ENCODE results near the gene GABPA.
A peak's percentile ranks its signal among the peaks of the same experiment; 100 is the strongest.
"Not testable (repeated sequence)": the region's sequence is repeated elsewhere in the genome, so short reads cannot be mapped to it uniquely, and the experiment has no call there.

Gene GABPA

GRCh38 chr21:25734904-25735645 lies at the start of gene GABPA, which contains the start of gene ATP5PF:
Gene GABPA, plus strand, starts transcription at chr21:25734972. Its CDS starts 6,627 bp downstream, at chr21:25741599.
Gene ATP5PF, minus strand, starts transcription at chr21:25734904. Its CDS starts 5,110 bp downstream, at chr21:25729794.
- no peak for TF ChIP-seq CTCF (IDR thresholded peaks at IDR 0.05; ENCODE audit: borderline replicate concordance, insufficient read depth, low read depth, low read length)
- H3K4me3 ChIP-seq (ENCODE audit: low read depth, low read length): peak within 1 kb of the TSS; percentile 94

- TF ChIP-seq CTCF (IDR thresholded peaks at IDR 0.05; ENCODE audit: borderline replicate concordance, insufficient read depth, low read depth, low read length): no peak
These were observed 47.0 kb upstream of the GABPA start for GRCh38 chr21:25687787-25688186.

GRCh38 chr21:25688275-25689155 lies 46.3 kb upstream of the GABPA start:
- no peak for TF ChIP-seq CTCF (IDR thresholded peaks at IDR 0.05; ENCODE audit: borderline replicate concordance, insufficient read depth, low read depth, low read length)

More at GRCh38 chr21:25687787-25688186, 47.0 kb upstream of the GABPA start:
- H3K4me3 ChIP-seq (ENCODE audit: low read depth, low read length): no peak overlapping the region

GRCh38 chr21:25689226-25689625 lies 45.5 kb upstream of the GABPA start:
- TF ChIP-seq CTCF (IDR thresholded peaks at IDR 0.05; ENCODE audit: borderline replicate concordance, insufficient read depth, low read depth, low read length): no peak
- H3K4me3 ChIP-seq (ENCODE audit: low read depth, low read length): no peak overlapping the region

More at GRCh38 chr21:25688275-25689155, 46.3 kb upstream of the GABPA start:
- no peak overlapping the region for H3K4me3 ChIP-seq (ENCODE audit: low read depth, low read length)

- TF ChIP-seq CTCF (IDR thresholded peaks at IDR 0.05; ENCODE audit: borderline replicate concordance, insufficient read depth, low read depth, low read length): no peak
- no peak overlapping the region for H3K4me3 ChIP-seq (ENCODE audit: low read depth, low read length)
These were observed 42.8 kb upstream of the GABPA start for GRCh38 chr21:25691976-25692375.

GRCh38 chr21:25695461-25695860 lies 39.3 kb upstream of the GABPA start:
- not testable (repeated sequence) for H3K4me3 ChIP-seq (ENCODE audit: low read depth, low read length)

- no peak overlapping the region for H3K4me3 ChIP-seq (ENCODE audit: low read depth, low read length)
- TF ChIP-seq CTCF (IDR thresholded peaks at IDR 0.05; ENCODE audit: borderline replicate concordance, insufficient read depth, low read depth, low read length): no peak
These were observed 34.0 kb upstream of the GABPA start for GRCh38 chr21:25700741-25701140.
